ENCODE results near the gene ATP4A.
A peak's percentile ranks its signal among the peaks of the same experiment; 100 is the strongest.

Gene ATP4A

GRCh38 chr19:35558400-35559280 is 4.8 kb downstream of the ATP4A start:
- TF ChIP-seq, protein P1, sequence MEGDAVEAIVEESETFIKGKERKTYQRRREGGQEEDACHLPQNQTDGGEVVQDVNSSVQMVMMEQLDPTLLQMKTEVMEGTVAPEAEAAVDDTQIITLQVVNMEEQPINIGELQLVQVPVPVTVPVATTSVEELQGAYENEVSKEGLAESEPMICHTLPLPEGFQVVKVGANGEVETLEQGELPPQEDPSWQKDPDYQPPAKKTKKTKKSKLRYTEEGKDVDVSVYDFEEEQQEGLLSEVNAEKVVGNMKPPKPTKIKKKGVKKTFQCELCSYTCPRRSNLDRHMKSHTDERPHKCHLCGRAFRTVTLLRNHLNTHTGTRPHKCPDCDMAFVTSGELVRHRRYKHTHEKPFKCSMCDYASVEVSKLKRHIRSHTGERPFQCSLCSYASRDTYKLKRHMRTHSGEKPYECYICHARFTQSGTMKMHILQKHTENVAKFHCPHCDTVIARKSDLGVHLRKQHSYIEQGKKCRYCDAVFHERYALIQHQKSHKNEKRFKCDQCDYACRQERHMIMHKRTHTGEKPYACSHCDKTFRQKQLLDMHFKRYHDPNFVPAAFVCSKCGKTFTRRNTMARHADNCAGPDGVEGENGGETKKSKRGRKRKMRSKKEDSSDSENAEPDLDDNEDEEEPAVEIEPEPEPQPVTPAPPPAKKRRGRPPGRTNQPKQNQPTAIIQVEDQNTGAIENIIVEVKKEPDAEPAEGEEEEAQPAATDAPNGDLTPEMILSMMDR (IDR thresholded peaks at IDR 0.05; ENCODE audit: low read depth, low read length), result no peak
- no peak for DNase-seq (ENCODE audit: extremely low read depth, low read depth)

- DNase-seq (ENCODE audit: extremely low read depth, low read depth), result no peak
- TF ChIP-seq, protein P1 (IDR thresholded peaks at IDR 0.05; ENCODE audit: low read depth, low read length), result no peak
Measured at GRCh38 chr19:35557539-35558399, 5.7 kb downstream of the ATP4A start.

- no peak for DNase-seq (ENCODE audit: extremely low read depth, low read depth)
- TF ChIP-seq, protein P1 (IDR thresholded peaks at IDR 0.05; ENCODE audit: low read depth, low read length), result no peak
Measured at GRCh38 chr19:35556846-35557538, 6.5 kb downstream of the ATP4A start.

- DNase-seq (ENCODE audit: extremely low read depth, low read depth), result no peak
- TF ChIP-seq, protein P1 (IDR thresholded peaks at IDR 0.05; ENCODE audit: low read depth, low read length), result no peak
Measured at GRCh38 chr19:35556025-35556590, 7.3 kb downstream of the ATP4A start.

DNA sequence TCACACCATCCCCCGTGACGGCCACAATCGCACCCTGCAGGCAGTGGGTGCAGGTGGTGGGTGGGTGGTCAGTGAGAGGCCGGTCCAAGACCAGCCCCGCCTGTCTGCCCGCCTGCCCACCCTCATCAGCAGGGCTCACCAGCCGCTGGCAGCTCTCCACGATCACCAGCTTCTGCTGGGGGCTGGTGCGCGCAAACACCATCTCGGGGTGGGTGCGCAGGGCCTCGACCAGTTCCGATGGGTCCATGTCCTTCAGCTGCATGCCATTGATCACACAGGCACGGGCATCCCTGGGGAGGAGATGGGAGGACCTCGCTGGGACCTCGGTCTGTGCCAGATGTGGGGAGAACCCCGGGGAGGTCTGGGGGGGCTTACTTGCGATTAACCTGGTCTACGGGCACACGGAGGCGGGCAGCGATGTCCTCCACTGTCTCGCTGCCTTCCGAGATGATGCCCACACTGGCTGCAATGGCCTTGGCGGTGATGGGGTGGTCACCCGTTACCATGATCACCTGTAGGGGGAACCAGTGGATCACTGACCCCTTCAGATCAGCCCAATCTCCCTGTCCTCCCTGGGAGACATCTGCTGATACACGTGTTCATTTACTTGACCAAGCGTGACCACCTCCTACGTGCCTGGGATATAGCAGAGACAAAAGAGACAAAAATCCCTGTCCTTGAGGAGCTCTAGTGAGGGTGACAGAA is 8.0 kb downstream of the ATP4A start:
- DNase-seq (ENCODE audit: extremely low read depth, low read depth), result no peak
- TF ChIP-seq, protein P1 (IDR thresholded peaks at IDR 0.05; ENCODE audit: low read depth, low read length), result peak; percentile 21

- TF ChIP-seq, protein P1 (IDR thresholded peaks at IDR 0.05; ENCODE audit: low read depth, low read length), result no peak
- DNase-seq (ENCODE audit: extremely low read depth, low read depth), result no peak
Measured at GRCh38 chr19:35554076-35554475, 9.4 kb downstream of the ATP4A start.
